PC-9 (cell line): Measurements from ENCODE around the gene VEZT.

Source experiments
- EZH2 ChIP-seq: fragments of 200-600 bp; sonication (generic); IDR thresholded peaks from 2 replicates; pipeline ENCODE4 v1.8.0; 2017; ENCODE audit warnings: antibody characterized with exemption, low read depth
- TF ChIP-seq, protein P1 (sequence below): fragments of 200-600 bp; sonication (generic); conservative IDR thresholded peaks from 2 replicates; pipeline ENCODE4 v1.6.1; 2017; ENCODE audit warnings: mixed run types, antibody characterized with exemption, mild to moderate bottlenecking, moderate library complexity

DNA sequence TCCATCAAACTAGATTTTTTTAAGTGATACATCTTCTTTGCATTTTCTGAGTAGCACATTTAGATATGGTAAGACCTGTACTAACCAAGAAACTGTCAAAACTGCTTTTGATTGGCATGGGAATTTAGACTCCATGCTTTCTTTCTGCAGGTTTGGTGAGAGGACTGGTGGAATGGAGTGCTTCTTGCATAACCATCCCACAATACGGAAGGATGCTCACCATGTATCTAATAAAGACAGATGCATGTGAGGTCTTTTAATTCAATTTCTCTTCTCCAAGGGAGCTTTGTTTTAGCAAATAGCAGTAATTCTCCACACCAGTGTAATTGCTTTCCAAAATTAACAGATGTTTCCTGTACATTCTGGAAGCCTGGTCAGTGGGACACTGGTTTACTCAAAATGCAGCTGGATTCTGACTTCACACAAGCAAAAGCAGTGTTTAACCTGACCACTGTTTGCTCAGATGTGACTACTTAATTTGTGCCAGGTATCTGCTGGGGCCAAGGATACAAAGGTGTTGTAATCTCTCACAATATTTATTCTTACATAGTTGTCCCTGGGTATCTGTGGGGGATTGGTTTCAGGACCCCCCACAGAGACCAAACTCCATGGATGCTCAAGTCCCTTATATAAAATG lies 26.4 kb upstream of the VEZT start:
- TF ChIP-seq, protein P1, sequence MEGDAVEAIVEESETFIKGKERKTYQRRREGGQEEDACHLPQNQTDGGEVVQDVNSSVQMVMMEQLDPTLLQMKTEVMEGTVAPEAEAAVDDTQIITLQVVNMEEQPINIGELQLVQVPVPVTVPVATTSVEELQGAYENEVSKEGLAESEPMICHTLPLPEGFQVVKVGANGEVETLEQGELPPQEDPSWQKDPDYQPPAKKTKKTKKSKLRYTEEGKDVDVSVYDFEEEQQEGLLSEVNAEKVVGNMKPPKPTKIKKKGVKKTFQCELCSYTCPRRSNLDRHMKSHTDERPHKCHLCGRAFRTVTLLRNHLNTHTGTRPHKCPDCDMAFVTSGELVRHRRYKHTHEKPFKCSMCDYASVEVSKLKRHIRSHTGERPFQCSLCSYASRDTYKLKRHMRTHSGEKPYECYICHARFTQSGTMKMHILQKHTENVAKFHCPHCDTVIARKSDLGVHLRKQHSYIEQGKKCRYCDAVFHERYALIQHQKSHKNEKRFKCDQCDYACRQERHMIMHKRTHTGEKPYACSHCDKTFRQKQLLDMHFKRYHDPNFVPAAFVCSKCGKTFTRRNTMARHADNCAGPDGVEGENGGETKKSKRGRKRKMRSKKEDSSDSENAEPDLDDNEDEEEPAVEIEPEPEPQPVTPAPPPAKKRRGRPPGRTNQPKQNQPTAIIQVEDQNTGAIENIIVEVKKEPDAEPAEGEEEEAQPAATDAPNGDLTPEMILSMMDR, result no peak
- no peak for TF ChIP-seq EZH2
